Chondrocyte (in vitro differentiated cells): ENCODE measurements around the gene DLG2. TPM values are rescaled to one million over a fixed set of nuclear protein-coding genes. Genes with fewer than 3 reads are reported as not detected.

ENCODE experiments used
- DNase-seq: peaks from one replicate; pipeline ENCODE4 v3.0.0; 2021; ENCODE audit warnings: mixed read lengths, low spot score
- H3K27ac Mint-ChIP-seq: one replicate; pipeline ENCODE4 v1.8.0; 2021; ENCODE audit warnings: mild to moderate bottlenecking, moderate library complexity, mixed read lengths; ENCODE audit not compliant: unreplicated experiment
- H3K27me3 Mint-ChIP-seq: 2 replicates; pipeline ENCODE4 v1.8.0; 2021; ENCODE audit warnings: low read depth, mixed read lengths
- H3K36me3 Mint-ChIP-seq: 2 replicates; pipeline ENCODE4 v1.8.0; 2021; ENCODE audit warnings: low read depth, mixed read lengths
- H3K4me1 Mint-ChIP-seq: 2 replicates; pipeline ENCODE4 v1.8.0; 2021; ENCODE audit warnings: low read depth, mild to moderate bottlenecking, mixed read lengths
- H3K4me3 Mint-ChIP-seq: one replicate; pipeline ENCODE4 v1.8.0; 2021; ENCODE audit warnings: mild to moderate bottlenecking, moderate library complexity, mixed read lengths; ENCODE audit not compliant: unreplicated experiment
- H3K9me3 Mint-ChIP-seq: 2 replicates; pipeline ENCODE4 v1.8.0; 2021; ENCODE audit warnings: low read depth, mixed read lengths
- total RNA-seq: library from RNA; stranded (reverse); gene quantifications from 3 replicates; pipeline ENCODE4 v1.2.1, GENCODE V29; 2021
- TF ChIP-seq, protein P1 (sequence below): fragments of 200-600 bp; sonication (generic); IDR thresholded peaks from 2 replicates; pipeline ENCODE4 v1.5.0; 2021; ENCODE audit warnings: antibody characterized with exemption, mild to moderate bottlenecking, moderate library complexity

The DLG2 gene
- total RNA-seq, 1 donor from 2014 or later = 1.3 TPM

DNA sequence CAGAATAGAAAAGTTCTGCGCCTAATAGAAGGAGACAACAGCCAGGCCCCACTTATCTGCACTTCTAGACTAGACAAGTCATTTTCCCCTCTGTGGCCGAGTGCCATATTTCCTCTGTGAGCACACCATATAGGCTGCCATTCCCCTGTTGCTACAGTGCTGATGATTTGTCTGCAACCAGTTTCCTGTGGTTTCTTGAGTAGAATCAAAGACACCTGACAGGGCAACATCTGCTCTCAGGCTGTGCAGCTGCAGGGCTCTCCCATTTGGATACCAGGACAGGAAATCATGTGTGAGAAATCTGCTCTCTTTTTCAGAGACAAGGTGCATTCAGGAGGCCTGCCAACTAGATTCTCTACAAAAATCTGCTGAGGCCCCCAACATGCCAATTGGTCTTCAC is 879.3 kb downstream of the DLG2 start:
- peaks cover 5% of the 10 kb centered on the region for H3K27me3 Mint-ChIP-seq
- H3K36me3 Mint-ChIP-seq = no peaks in the 10 kb centered on the region
- H3K9me3 Mint-ChIP-seq = peaks cover 1% of the 10 kb centered on the region
- H3K4me1 Mint-ChIP-seq = no peaks in the 10 kb centered on the region
- H3K4me3 Mint-ChIP-seq = no peak overlapping the region
- TF ChIP-seq, protein P1, sequence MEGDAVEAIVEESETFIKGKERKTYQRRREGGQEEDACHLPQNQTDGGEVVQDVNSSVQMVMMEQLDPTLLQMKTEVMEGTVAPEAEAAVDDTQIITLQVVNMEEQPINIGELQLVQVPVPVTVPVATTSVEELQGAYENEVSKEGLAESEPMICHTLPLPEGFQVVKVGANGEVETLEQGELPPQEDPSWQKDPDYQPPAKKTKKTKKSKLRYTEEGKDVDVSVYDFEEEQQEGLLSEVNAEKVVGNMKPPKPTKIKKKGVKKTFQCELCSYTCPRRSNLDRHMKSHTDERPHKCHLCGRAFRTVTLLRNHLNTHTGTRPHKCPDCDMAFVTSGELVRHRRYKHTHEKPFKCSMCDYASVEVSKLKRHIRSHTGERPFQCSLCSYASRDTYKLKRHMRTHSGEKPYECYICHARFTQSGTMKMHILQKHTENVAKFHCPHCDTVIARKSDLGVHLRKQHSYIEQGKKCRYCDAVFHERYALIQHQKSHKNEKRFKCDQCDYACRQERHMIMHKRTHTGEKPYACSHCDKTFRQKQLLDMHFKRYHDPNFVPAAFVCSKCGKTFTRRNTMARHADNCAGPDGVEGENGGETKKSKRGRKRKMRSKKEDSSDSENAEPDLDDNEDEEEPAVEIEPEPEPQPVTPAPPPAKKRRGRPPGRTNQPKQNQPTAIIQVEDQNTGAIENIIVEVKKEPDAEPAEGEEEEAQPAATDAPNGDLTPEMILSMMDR = no peak
- no peak overlapping the region for H3K27ac Mint-ChIP-seq
- no peak for DNase-seq

DNA sequence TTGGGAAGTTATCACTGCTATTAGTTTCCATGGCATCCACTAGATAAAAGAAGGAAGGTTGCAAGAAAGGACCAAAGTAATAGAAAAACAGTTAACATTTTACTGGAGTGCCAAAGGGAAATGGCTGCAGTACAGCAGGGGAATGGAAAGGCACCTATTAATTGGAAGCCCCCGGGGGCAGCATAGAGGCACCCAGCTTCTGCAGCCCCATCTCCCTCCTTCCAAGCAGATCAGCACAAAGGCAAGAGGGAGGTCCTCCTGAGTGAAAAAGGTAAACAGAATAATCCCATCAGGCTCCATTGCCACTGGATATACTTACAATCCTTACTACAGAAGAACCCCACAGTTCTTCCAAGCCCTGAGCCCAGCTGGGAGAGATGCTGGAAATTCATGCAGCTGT is 887.1 kb downstream of the DLG2 start:
- H3K4me3 Mint-ChIP-seq = no peak overlapping the region
- peaks cover 8% of the 10 kb centered on the region for H3K9me3 Mint-ChIP-seq
- no peaks in the 10 kb centered on the region for H3K4me1 Mint-ChIP-seq
- H3K36me3 Mint-ChIP-seq = no peaks in the 10 kb centered on the region
- DNase-seq = no peak
- peaks cover 1% of the 10 kb centered on the region for H3K27me3 Mint-ChIP-seq
- TF ChIP-seq, protein P1 = no peak
- H3K27ac Mint-ChIP-seq = no peak overlapping the region

DNA sequence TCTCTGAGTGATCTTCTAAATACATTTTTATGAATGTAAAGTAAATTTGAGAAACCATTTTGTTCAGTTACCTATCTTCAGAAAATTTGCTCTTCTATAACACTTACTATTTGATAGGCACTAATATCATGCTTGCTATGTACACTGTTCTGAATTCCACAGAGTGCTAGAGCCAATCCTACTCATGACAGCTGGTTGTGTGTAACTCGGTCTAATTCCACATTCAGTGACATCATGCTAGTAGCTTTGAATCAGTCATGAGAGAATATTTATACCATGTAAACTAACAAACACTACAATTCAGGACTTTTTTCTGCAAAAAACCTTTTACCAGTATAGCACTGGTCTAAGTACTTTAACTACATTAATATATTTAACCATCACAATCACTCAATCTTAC is 902.9 kb downstream of the DLG2 start:
- no peaks in the 10 kb centered on the region for H3K9me3 Mint-ChIP-seq
- H3K4me3 Mint-ChIP-seq = no peak overlapping the region
- H3K27me3 Mint-ChIP-seq = peaks cover 26% of the 10 kb centered on the region
- H3K4me1 Mint-ChIP-seq = peaks cover 9% of the 10 kb centered on the region
- no peaks in the 10 kb centered on the region for H3K36me3 Mint-ChIP-seq
- no peak overlapping the region for H3K27ac Mint-ChIP-seq
- DNase-seq = no peak
- TF ChIP-seq, protein P1 = no peak

DNA sequence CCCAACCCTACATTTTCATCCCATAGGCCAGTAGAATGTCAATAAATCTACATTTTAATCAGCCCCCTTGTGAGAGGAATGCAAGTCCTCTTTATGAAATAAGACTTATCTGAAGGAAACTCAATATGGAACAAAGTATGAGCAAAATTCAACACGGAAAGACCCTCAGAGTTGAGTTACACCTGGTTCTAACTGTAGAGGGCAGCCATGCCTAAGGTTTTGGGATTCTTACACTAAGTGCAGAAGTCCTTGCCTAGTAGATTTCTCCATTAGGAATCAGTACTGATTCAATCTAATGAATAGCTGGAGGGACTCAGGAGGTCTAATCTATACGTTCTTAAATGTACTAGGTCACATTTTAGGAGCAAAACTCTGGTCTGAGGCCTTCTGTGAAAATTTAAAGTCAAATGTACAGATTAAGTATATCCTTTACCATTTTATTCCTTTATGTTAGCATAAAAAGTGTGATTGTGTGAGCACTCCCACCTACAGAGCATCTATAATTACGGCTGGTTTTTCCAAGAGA is 904.5 kb downstream of the DLG2 start:
- Mint-ChIP-seq H3K36me3 (no peaks in the 10 kb centered on the region), H3K4me3 (no peak overlapping the region), H3K4me1 (peaks cover 9% of the 10 kb centered on the region), H3K9me3 (no peaks in the 10 kb centered on the region), H3K27ac (no peak overlapping the region), H3K27me3 (peaks cover 33% of the 10 kb centered on the region)
- no peak for DNase-seq
- TF ChIP-seq, protein P1 = no peak

DNA sequence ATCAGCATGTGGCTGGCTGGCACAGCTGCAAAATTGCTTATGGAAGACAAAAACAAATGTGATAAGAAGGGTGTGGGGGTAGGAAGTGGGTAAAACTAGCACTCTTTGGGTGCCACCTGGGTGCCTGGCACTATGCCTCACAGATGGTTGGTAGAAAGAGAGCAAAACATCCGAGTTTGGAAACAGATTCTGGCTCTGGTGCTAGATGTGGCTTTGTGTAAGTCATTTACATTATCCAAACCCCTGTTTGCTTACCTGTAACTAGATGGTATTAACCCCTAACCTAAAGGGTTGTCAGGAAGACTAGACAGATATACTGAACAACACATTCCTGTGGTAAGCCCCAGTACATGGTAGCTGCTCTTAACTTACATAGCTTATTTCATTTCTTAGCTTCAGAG is 905.6 kb downstream of the DLG2 start:
- no peaks in the 10 kb centered on the region for H3K36me3 Mint-ChIP-seq
- H3K27ac Mint-ChIP-seq = no peak overlapping the region
- H3K4me1 Mint-ChIP-seq = peaks cover 9% of the 10 kb centered on the region
- TF ChIP-seq, protein P1 = no peak
- H3K4me3 Mint-ChIP-seq = no peak overlapping the region
- H3K9me3 Mint-ChIP-seq = no peaks in the 10 kb centered on the region
- peaks cover 36% of the 10 kb centered on the region for H3K27me3 Mint-ChIP-seq
- no peak for DNase-seq
